K562 (cell line): ENCODE data around the gene ECPAS. TPM values are rescaled to one million over a fixed set of nuclear protein-coding genes. Genes with fewer than 3 reads are reported as not detected.

ENCODE experiments used
- CBX8 ChIP-seq: fragments of 200-600 bp; sonication (generic); IDR thresholded peaks from 2 replicates; pipeline ENCODE4 v1.6.1; 2012; ENCODE audit warnings: borderline replicate concordance, mixed run types, low read depth, mild to moderate bottlenecking, moderate library complexity, mixed read lengths, low read length, control low read depth, inconsistent platforms; ENCODE audit not compliant: poor library complexity, severe bottlenecking; ENCODE audit errors: extremely low read depth
- ETV6 ChIP-seq, 3 experiments: fragments of 150-350 bp in 1 of 3; sonication (generic) in 1 of 3; formaldehyde crosslinking in 1 of 3; IDR thresholded peaks; 2 replicates each; pipeline versions ENCODE4 v1.6.1 to v1.8.0; 2014 to 2022; ENCODE audit warnings: borderline replicate concordance in 2 of 3, low read depth in 2 of 3, antibody characterized with exemption in 1 of 3, low read length in 1 of 3, mild to moderate bottlenecking in 1 of 3, missing genetic modification reagents in 1 of 3
- MEIS2 ChIP-seq: fragments of 450-650 bp; IDR thresholded peaks from 2 replicates; pipeline ENCODE4 v1.6.1; 2014; ENCODE audit warnings: mild to moderate bottlenecking; ENCODE audit not compliant: partially characterized antibody
- PHF8 ChIP-seq: fragments of 200-600 bp; sonication (generic); IDR thresholded peaks from 2 replicates; pipeline ENCODE4 v1.6.1; 2012; ENCODE audit warnings: mixed run types, mild to moderate bottlenecking, inconsistent platforms, low read length, moderate library complexity, borderline replicate concordance
- POU5F1 ChIP-seq: fragments of 150-350 bp; IDR thresholded peaks from 2 replicates; pipeline ENCODE4 v1.6.1; 2014; ENCODE audit warnings: borderline replicate concordance, low read length, low read depth, mild to moderate bottlenecking; ENCODE audit not compliant: partially characterized antibody
- polyA plus RNA-seq, 8 experiments: library from polyadenylated mRNA; depleted of rRNA in 4 of 8; stranded (reverse) in 5 of 8; unstranded in 3 of 8; fragments of >200 nt; fragmentation: Nextera tagmentation in 2 of 8; fragmentation: Illumina TruSeq in 1 of 8; extraction: Ambion mirVana in 2 of 8; extraction: Trizol in 1 of 8; gene quantifications; 2 replicates each; pipeline versions ENCODE4 v1.2.1 to v1.2.3, GENCODE V29; 2011 to 2014; ENCODE audit warnings: inconsistent platforms in 1 of 8, missing spikeins in 1 of 8
- total RNA-seq, 7 experiments: library from RNA; depleted of rRNA in 6 of 7; stranded (reverse); fragments of >200 nt in 6 of 7; fragmentation: Illumina TruSeq in 2 of 7; extraction: Trizol in 2 of 7; gene quantifications; 2 replicates each; pipeline versions ENCODE4 v1.2.1 to v1.2.3, GENCODE V29; 2011 to 2021; ENCODE audit warnings: low replicate concordance in 1 of 7
- TF ChIP-seq, protein P1 (sequence below): fragments of 450-650 bp; IDR thresholded peaks from 2 replicates; pipeline ENCODE4 v1.6.1; 2016; ENCODE audit warnings: missing biosample characterization, missing genetic modification characterization
- TF ChIP-seq, protein P2 (sequence below): IDR thresholded peaks from 2 replicates; pipeline ENCODE4 v1.6.1; 2014; ENCODE audit warnings: antibody characterized with exemption

The ECPAS gene
- total and polyA plus RNA-seq, 9 of the 15 experiments (the other 6 are each of a cell fraction or from before 2014, with no cell fraction given): 14.5 to 90.9 (median 75.7) TPM

DNA sequence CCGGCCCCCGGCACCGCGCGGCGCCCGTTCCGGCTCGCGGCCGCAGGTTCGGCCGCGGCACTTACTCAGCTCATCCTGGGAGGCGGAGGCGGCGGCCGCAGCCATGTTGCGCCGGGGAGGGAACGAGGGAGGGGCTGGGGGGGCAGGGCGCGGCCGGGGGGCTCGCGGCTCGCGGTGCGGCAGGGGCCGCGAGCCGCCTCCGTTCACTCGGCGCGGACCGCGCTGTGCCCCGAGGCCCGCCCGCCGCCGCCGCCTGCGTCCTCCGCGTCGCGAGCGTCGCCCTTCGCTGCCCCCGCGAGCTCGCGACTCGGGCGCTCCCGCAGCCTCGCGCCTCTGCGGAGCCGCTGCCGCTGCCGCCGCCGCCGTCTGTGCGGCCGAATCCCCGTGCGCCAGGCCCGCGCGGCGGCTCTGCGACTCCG lies 735 bp downstream of the ECPAS start (continued):
- TF ChIP-seq CBX8 (no peak), POU5F1 (no peak), MEIS2 (no peak), ETV6 (IDR thresholded peaks at IDR 0.05; ENCODE audit: borderline replicate concordance in 1 of 2, low read depth in 2 of 2, low read length in 1 of 2) (no peak), ETV6 (CRISPR knock-in tag; IDR thresholded peaks at IDR 0.05; ENCODE audit: borderline replicate concordance) (no peak), PHF8 (peak; percentile 47; the same call in 1 of the 2 replicates)
- TF ChIP-seq, protein P1, sequence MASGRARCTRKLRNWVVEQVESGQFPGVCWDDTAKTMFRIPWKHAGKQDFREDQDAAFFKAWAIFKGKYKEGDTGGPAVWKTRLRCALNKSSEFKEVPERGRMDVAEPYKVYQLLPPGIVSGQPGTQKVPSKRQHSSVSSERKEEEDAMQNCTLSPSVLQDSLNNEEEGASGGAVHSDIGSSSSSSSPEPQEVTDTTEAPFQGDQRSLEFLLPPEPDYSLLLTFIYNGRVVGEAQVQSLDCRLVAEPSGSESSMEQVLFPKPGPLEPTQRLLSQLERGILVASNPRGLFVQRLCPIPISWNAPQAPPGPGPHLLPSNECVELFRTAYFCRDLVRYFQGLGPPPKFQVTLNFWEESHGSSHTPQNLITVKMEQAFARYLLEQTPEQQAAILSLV: no peak
- TF ChIP-seq, protein P2, sequence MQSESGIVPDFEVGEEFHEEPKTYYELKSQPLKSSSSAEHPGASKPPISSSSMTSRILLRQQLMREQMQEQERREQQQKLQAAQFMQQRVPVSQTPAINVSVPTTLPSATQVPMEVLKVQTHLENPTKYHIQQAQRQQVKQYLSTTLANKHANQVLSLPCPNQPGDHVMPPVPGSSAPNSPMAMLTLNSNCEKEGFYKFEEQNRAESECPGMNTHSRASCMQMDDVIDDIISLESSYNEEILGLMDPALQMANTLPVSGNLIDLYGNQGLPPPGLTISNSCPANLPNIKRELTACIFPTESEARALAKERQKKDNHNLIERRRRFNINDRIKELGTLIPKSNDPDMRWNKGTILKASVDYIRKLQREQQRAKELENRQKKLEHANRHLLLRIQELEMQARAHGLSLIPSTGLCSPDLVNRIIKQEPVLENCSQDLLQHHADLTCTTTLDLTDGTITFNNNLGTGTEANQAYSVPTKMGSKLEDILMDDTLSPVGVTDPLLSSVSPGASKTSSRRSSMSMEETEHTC: no peak
